Smooth muscle cell (in vitro differentiated cells): ENCODE data around the gene SLC35G2. TPM values are rescaled to one million over a fixed set of nuclear protein-coding genes. Genes with fewer than 3 reads are reported as not detected.
A peak's percentile ranks its signal among the peaks of the same experiment; 100 is the strongest.
"Not testable (repeated sequence)": the region's sequence is repeated elsewhere in the genome, so short reads cannot be mapped to it uniquely, and the experiment has no call there.

ENCODE experiments used
- DNase-seq: peaks from one replicate; lab custom pipeline; 2025; ENCODE audit not compliant: unreplicated experiment; lab: John Stamatoyannopoulos, UW
- H2AFZ ChIP-seq: fragments of 200-600 bp; sonication (generic); 2 replicates; pipeline ENCODE4 v1.6.0; 2016; ENCODE audit warnings: antibody characterized with exemption, low read depth, mild to moderate bottlenecking
- H3F3A ChIP-seq: fragments of 200-600 bp; sonication (generic); 2 replicates; pipeline ENCODE4 v1.6.0; 2017; ENCODE audit warnings: antibody characterized with exemption, low read depth
- H3K27ac ChIP-seq: fragments of 200-600 bp; sonication (generic); 2 replicates; pipeline ENCODE4 v1.5.1; 2016; ENCODE audit warnings: low read depth, mild to moderate bottlenecking
- H3K27me3 ChIP-seq: fragments of 200-600 bp; sonication (generic); 2 replicates; pipeline ENCODE4 v1.6.1; 2016; ENCODE audit warnings: low read depth, mild to moderate bottlenecking
- H3K36me3 ChIP-seq: fragments of 200-600 bp; sonication (generic); 2 replicates; pipeline ENCODE4 v1.5.1; 2016; ENCODE audit warnings: low read depth
- H3K4me1 ChIP-seq: fragments of 200-600 bp; sonication (generic); 2 replicates; pipeline ENCODE4 v1.5.1; 2016; ENCODE audit warnings: low read depth
- H3K4me2 ChIP-seq: fragments of 200-600 bp; sonication (generic); 2 replicates; pipeline ENCODE4 v1.6.0; 2016; ENCODE audit warnings: mild to moderate bottlenecking
- H3K4me3 ChIP-seq: fragments of 200-600 bp; sonication (generic); 2 replicates; pipeline ENCODE4 v1.5.1; 2016; ENCODE audit warnings: mild to moderate bottlenecking
- H3K79me2 ChIP-seq: fragments of 200-600 bp; sonication (generic); 2 replicates; pipeline ENCODE4 v1.6.0; 2016; ENCODE audit warnings: low read depth, mild to moderate bottlenecking
- H3K9ac ChIP-seq: fragments of 200-600 bp; sonication (generic); 2 replicates; pipeline ENCODE4 v1.6.0; 2016; ENCODE audit warnings: low read depth
- H3K9me3 ChIP-seq: fragments of 200-600 bp; sonication (generic); replicated peaks from 2 replicates; pipeline ENCODE4 v1.5.1; 2016; ENCODE audit warnings: low read depth
- H4K20me1 ChIP-seq: fragments of 200-600 bp; sonication (generic); 2 replicates; pipeline ENCODE4 v1.6.0; 2016; ENCODE audit warnings: low read depth
- WGBS: methylation state at CpG from one replicate; pipeline ENCODE4 v1.1.7; 2016; ENCODE audit warnings: low lambda C conversion rate; 5-methylcytosine and 5-hydroxymethylcytosine counted together
- polyA plus RNA-seq: library from polyadenylated mRNA; unstranded; fragments of >200 nt; fragmentation: Nextera tagmentation; extraction: Ambion mirVana; gene quantifications from 2 replicates; pipeline ENCODE4 v1.2.1, GENCODE V29; 2016
- total RNA-seq: library from RNA; depleted of rRNA; stranded (reverse); fragments of >200 nt; gene quantifications from 2 replicates; pipeline ENCODE4 v1.2.3, GENCODE V29; 2014
- TF ChIP-seq, protein P1 (sequence below): fragments of 200-600 bp; sonication (generic); IDR thresholded peaks from 2 replicates; pipeline ENCODE4 v1.5.1; 2017; ENCODE audit warnings: borderline replicate concordance, mild to moderate bottlenecking, antibody characterized with exemption; ENCODE audit not compliant: insufficient read depth, poor library complexity, severe bottlenecking

SLC35G2 gene
- total and polyA plus RNA-seq, 2 experiments from 2014 or later = 5.1 to 5.5 TPM

- Histone ChIP-seq H4K20me1 (peaks cover 56% of the 10 kb centered on the region), H3K9me3 (no peaks in the 10 kb centered on the region), H3K4me1 (peaks cover 18% of the 10 kb centered on the region), H3F3A (peaks cover 15% of the 10 kb centered on the region), H2AFZ (no peak overlapping the region), H3K4me2 (peak overlapping the region; percentile 22), H3K4me3 (no peak overlapping the region), H3K79me2 (peaks cover 98% of the 10 kb centered on the region), H3K27me3 (no peaks in the 10 kb centered on the region), H3K27ac (peak overlapping the region; percentile 54), H3K9ac (no peak overlapping the region), H3K36me3 (peaks cover 2% of the 10 kb centered on the region)
- DNase-seq = no peak
- TF ChIP-seq, protein P1, sequence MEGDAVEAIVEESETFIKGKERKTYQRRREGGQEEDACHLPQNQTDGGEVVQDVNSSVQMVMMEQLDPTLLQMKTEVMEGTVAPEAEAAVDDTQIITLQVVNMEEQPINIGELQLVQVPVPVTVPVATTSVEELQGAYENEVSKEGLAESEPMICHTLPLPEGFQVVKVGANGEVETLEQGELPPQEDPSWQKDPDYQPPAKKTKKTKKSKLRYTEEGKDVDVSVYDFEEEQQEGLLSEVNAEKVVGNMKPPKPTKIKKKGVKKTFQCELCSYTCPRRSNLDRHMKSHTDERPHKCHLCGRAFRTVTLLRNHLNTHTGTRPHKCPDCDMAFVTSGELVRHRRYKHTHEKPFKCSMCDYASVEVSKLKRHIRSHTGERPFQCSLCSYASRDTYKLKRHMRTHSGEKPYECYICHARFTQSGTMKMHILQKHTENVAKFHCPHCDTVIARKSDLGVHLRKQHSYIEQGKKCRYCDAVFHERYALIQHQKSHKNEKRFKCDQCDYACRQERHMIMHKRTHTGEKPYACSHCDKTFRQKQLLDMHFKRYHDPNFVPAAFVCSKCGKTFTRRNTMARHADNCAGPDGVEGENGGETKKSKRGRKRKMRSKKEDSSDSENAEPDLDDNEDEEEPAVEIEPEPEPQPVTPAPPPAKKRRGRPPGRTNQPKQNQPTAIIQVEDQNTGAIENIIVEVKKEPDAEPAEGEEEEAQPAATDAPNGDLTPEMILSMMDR = no peak
- 56% methylated on average over 4 of the region's 4 CpGs for WGBS
Measured at GRCh38 chr3:136898549-136898948, 79.6 kb downstream of the SLC35G2 start.

GRCh38 chr3:136898954-136899353 lies 80.0 kb downstream of the SLC35G2 start:
- peak overlapping the region; percentile 58 for H3K4me2 ChIP-seq
- no peak overlapping the region for H3K4me3 ChIP-seq
- H3K4me1 ChIP-seq = peaks cover 15% of the 10 kb centered on the region
- H3K9me3 ChIP-seq = no peaks in the 10 kb centered on the region
- H3K27ac ChIP-seq = peak overlapping the region; percentile 54
- peaks cover 53% of the 10 kb centered on the region for H4K20me1 ChIP-seq
- peaks cover 98% of the 10 kb centered on the region for H3K79me2 ChIP-seq
- no peak overlapping the region for H2AFZ ChIP-seq
- H3K27me3 ChIP-seq = no peaks in the 10 kb centered on the region
- no peak overlapping the region for H3K9ac ChIP-seq
- no peak for DNase-seq
- peaks cover 3% of the 10 kb centered on the region for H3K36me3 ChIP-seq
- peaks cover 15% of the 10 kb centered on the region for H3F3A ChIP-seq
- WGBS = 35% methylated on average over 2 of the region's 2 CpGs
- TF ChIP-seq, protein P1 = no peak

DNA sequence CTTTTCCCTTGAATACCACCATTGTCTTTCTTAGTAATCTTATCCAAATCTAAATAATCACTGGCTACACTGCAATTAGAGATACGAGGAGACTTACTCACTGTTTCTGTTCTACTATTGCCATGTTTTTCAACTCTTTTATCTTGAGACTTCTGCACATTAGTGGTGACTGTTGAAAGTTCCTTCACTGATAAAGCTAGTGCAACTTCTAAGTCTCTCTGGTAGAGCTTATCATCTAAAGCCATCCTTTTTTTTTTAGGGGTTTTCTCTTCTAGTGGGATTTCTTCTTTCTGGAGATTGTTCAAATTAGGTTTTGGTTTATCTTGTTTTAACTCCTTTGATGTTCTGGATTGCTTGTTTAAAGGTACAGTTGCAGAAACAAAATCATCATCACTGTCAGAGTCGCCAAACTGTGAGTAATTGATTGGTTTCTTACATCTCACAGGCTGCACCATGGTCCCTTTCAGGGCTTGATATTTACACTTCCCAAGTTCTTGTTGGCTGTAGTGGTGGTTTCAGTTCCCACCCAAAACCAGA lies 80.8 kb downstream of the SLC35G2 start:
- WGBS = 16% methylated on average over 2 of the region's 2 CpGs
- H2AFZ ChIP-seq = no peak overlapping the region
- peak overlapping the region; percentile 14 for H3K4me3 ChIP-seq
- no peaks in the 10 kb centered on the region for H3K27me3 ChIP-seq
- no peak overlapping the region for H3K9ac ChIP-seq
- TF ChIP-seq, protein P1 = no peak
- DNase-seq = no peak
- H3F3A ChIP-seq = peaks cover 15% of the 10 kb centered on the region
- H3K4me1 ChIP-seq = peaks cover 13% of the 10 kb centered on the region
- peaks cover 3% of the 10 kb centered on the region for H3K36me3 ChIP-seq
- peaks cover 47% of the 10 kb centered on the region for H4K20me1 ChIP-seq
- H3K4me2 ChIP-seq = peak overlapping the region; percentile 58
- peaks cover 98% of the 10 kb centered on the region for H3K79me2 ChIP-seq
- H3K27ac ChIP-seq = peak overlapping the region; percentile 54
- peaks cover 7% of the 10 kb centered on the region for H3K9me3 ChIP-seq

DNA sequence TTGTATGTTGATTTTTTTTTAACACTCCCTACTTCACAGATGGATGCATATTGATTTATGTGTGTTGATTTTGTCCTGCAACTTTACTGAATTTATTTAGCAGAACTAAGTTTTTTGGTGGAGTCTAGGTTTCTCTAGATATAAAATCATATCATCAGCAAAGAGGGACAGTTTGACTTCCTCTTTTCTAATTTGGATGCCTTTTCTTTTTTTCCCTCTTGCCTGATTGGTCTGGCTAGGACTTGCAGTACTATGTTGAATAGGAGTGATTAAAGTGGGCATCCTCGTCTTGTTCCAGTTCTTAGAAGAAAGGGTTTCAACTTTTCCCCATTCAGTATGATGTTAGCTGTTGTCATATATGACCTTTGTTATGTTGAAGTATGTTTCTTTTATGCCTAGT lies 81.8 kb downstream of the SLC35G2 start:
- not testable (repeated sequence) for H3K4me2 ChIP-seq, H3K4me3 ChIP-seq, H3K36me3 ChIP-seq, H3K27me3 ChIP-seq, H3K9me3 ChIP-seq, H2AFZ ChIP-seq, DNase-seq, H3K9ac ChIP-seq, H3K27ac ChIP-seq
- Histone ChIP-seq H3F3A (peaks cover 15% of the 10 kb centered on the region), H4K20me1 (peaks cover 51% of the 10 kb centered on the region), H3K4me1 (peaks cover 13% of the 10 kb centered on the region), H3K79me2 (peaks cover 98% of the 10 kb centered on the region)
- WGBS = 89% methylated on average over 1 of the region's 1 CpG
